Loucy (cell line): ENCODE measurements around the gene IMPG2.

Source experiments
- EZH2phosphoT487 ChIP-seq: fragments of 200-600 bp; IDR thresholded peaks from 2 replicates; pipeline ENCODE4 v1.6.1; 2018; ENCODE audit warnings: antibody characterized with exemption, mild to moderate bottlenecking, moderate library complexity, borderline replicate concordance
- TF ChIP-seq, protein P1 (sequence below): fragments of 200-600 bp; sonication (generic); conservative IDR thresholded peaks from 2 replicates; pipeline ENCODE4 v1.5.1; 2014; ENCODE audit warnings: mild to moderate bottlenecking, antibody characterized with exemption, low read length

DNA sequence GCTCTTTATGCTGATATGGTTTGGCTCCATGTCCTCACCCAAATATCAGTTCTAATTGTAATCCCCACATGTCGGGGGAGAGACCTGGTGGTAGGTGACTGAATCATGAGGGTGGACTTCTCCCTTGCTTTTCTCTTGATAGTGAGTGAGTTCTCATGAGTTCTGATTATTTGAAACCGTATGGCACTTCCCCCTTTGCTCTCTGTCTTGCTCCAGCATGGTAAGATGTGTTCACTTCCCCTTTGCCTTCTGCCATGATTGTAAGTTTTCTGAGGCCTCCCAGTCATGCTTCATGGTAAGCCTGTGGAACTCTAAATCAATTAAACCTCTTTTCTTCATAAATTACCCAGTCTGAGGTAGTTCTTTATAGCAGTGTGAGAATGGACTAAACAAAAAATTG, 107.6 kb downstream of the IMPG2 start:
- TF ChIP-seq, protein P1, sequence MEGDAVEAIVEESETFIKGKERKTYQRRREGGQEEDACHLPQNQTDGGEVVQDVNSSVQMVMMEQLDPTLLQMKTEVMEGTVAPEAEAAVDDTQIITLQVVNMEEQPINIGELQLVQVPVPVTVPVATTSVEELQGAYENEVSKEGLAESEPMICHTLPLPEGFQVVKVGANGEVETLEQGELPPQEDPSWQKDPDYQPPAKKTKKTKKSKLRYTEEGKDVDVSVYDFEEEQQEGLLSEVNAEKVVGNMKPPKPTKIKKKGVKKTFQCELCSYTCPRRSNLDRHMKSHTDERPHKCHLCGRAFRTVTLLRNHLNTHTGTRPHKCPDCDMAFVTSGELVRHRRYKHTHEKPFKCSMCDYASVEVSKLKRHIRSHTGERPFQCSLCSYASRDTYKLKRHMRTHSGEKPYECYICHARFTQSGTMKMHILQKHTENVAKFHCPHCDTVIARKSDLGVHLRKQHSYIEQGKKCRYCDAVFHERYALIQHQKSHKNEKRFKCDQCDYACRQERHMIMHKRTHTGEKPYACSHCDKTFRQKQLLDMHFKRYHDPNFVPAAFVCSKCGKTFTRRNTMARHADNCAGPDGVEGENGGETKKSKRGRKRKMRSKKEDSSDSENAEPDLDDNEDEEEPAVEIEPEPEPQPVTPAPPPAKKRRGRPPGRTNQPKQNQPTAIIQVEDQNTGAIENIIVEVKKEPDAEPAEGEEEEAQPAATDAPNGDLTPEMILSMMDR: no peak
- TF ChIP-seq EZH2phosphoT487: no peak
